ENCODE data around the gene GLRX5.
A peak's percentile ranks its signal among the peaks of the same experiment; 100 is the strongest.

GLRX5 gene

DNA sequence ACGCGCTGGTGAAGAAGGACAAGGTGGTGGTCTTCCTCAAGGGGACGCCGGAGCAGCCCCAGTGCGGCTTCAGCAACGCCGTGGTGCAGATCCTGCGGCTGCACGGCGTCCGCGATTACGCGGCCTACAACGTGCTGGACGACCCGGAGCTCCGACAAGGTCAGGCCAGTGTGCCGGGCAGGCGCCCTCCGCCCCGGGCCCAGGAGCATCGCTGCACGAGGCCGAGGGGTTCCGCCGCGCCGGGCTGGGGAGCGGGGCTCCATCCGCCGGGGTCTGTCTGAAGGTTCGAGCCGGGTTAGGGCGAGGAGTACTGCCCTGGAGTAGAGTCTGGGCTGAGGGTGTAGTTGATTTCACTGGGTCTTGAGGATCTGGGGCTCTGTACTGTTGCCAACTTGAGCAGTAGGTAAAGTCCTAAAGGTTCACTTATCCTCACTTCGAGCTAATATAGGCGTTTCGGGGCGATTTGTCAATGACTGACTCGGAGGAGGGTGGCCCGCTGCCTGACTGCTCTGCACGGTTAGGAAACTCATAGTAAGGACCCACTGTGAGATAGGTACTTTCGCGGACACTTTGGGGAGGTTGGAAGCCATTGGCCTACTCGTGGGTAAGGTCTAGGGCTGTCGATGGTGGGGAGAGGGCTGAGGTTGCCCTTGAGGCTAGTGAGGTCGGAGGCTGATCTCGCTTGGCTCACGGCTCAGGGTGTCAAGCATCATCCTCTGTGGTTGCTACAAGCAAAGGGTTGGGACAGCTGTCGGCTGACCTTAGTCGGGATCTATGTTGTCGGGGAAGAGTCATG lies 574 bp downstream of the GLRX5 start:
- TF ChIP-seq, protein P1, sequence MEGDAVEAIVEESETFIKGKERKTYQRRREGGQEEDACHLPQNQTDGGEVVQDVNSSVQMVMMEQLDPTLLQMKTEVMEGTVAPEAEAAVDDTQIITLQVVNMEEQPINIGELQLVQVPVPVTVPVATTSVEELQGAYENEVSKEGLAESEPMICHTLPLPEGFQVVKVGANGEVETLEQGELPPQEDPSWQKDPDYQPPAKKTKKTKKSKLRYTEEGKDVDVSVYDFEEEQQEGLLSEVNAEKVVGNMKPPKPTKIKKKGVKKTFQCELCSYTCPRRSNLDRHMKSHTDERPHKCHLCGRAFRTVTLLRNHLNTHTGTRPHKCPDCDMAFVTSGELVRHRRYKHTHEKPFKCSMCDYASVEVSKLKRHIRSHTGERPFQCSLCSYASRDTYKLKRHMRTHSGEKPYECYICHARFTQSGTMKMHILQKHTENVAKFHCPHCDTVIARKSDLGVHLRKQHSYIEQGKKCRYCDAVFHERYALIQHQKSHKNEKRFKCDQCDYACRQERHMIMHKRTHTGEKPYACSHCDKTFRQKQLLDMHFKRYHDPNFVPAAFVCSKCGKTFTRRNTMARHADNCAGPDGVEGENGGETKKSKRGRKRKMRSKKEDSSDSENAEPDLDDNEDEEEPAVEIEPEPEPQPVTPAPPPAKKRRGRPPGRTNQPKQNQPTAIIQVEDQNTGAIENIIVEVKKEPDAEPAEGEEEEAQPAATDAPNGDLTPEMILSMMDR (IDR thresholded peaks at IDR 0.05; ENCODE audit: borderline replicate concordance, insufficient read depth, low read depth, low read length) = no peak
- H3K4me3 ChIP-seq (ENCODE audit: low read depth, low read length) = peak overlapping the region; percentile 87

DNA sequence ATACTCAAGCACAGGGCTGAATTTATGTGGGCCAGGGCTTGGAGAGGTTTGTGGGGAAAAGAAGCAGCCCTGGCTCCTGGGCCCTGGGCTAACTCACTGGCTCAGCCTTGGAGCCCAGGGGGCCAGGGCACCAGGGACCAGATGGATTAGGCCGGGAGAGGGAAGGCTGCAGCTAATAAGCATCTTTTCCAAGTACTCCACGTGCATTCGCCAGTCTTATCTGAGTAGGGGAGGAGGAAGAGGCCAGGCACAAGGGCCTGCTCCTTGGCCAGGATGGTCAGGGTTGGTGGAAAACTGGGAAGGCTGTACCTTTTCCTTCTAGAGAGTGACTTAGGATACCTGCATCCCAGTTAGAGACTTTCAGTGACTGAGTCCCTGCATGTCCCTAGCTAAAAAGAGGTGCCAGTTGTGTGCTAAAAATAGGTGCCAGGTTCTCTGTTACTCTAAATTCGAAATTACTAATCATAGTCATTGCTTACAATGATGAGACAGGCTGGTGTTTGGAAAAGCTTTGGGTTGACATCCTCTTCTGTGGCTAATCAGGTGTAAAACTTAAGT lies 1.3 kb downstream of the GLRX5 start:
- peak overlapping the region; percentile 87 for H3K4me3 ChIP-seq (ENCODE audit: low read depth, low read length)
- TF ChIP-seq, protein P1 (IDR thresholded peaks at IDR 0.05; ENCODE audit: borderline replicate concordance, insufficient read depth, low read depth, low read length) = no peak

DNA sequence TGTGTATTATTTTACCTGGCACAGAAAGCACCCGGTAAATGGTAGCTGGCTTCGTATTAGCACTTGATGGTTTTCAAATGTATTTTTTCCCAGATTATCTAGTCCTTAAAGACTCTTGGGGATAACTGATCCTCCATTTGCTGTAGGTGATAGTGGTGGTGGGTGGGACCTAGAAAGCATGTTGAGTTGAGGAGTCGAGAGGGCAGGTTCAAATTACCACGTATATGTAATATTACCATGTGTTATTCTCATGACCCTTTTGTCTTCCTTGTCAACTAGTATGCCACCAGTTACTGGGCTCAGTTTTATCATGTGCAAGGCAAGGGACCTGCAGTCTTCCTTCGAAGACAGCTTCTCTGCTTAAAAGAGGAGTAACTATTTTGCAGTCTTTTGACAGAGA lies 1.8 kb downstream of the GLRX5 start:
- TF ChIP-seq, protein P1 (IDR thresholded peaks at IDR 0.05; ENCODE audit: borderline replicate concordance, insufficient read depth, low read depth, low read length) = no peak
- H3K4me3 ChIP-seq (ENCODE audit: low read depth, low read length) = no peak overlapping the region

DNA sequence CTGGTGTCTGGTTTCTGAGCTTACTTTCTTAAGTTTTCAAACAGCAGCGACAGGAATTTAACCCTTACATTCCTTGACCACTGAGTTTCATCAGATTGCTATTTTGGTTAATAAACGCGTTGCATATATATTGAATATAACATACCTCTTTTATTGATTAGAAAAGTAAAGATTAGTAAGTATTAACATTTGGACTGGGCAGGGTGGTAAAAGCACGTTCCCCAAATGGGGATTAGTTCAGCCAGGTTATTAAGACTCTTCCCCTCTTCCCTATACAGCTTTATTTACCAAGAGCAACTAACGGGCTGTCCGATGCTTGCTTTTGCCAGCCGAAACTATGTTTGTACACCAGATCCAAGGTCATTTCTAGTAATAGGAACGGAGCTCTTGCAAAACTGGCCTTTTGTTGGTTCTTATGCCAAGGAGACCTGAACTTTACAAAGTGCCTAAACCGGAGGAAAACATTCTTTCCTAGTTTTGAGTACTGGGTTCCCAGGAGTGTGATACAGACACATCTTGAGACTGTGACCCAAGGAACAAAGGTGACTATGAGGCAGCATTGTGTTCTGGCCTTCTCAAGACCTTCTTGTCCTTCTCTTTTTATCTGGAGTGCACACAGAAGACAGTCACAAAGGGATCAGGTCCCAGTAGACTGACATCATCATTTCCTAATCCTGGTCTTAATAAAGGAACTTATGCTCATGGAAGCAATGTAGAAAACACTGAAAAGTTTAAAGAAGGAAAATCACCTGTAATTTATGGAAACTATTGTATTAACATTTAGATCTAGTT lies 2.6 kb downstream of the GLRX5 start:
- TF ChIP-seq, protein P1 (IDR thresholded peaks at IDR 0.05; ENCODE audit: borderline replicate concordance, insufficient read depth, low read depth, low read length) = no peak
- no peak overlapping the region for H3K4me3 ChIP-seq (ENCODE audit: low read depth, low read length)

DNA sequence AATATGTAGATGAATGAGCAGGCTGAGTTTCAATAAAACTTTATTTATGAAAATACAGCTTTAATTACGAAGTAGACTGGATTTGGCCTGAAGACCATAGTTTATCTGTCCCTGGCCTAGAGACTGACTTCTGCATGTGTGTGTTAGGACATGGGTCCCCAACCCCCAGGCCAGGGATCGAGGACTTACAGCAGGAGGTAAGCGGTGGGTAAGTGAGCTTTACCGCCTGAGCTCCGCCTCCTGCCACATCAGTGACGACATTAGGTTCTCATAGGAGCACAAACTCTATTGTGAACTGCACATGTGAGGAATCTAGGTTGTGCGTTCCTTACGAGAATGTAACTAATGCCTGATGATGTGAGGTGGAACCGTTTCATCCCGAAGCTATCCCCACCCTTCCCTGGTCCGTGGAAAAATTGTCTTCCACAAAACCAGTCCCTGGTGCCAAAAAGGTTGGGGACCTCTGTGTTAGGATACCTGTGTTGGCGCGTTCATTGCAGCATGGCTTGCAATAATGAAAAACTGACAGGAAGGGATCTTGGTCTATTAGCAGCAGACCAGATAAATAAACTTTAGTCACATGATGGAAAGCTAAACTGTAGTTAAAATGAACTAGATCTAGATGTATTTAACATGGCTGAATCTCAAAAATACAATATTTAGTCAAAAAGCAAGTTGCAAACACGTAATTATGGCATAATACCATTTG lies 4.1 kb downstream of the GLRX5 start:
- TF ChIP-seq, protein P1 (IDR thresholded peaks at IDR 0.05; ENCODE audit: borderline replicate concordance, insufficient read depth, low read depth, low read length) = no peak
- no peak overlapping the region for H3K4me3 ChIP-seq (ENCODE audit: low read depth, low read length)

DNA sequence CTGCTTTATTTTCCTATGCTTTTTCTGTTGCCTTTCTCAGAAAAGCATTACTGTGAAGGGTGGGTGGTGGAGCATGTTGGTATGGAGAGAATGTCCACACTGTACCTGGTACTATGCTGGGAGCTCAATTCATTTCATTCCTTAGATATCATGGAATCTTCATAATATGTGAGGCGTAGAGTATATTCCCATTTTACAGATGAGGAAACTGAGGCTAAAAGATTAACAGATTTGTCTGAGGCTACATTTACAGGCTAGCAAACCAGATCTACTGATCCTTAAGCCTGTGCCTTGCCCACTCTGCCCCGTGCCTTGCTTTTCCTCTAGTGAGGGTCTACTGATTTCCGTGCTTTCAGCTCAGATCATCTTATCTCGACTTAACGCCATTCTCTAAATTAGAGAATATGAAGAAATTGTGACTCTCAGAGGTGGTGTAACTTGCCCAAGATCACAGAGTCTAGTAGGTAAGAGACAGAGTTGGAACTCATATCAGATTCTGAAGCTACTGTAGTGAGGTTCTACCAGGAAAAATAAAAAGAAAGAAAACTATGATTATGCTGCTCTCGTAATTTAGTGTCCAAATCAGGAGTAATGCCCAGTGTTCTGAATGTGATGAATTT lies 5.5 kb downstream of the GLRX5 start:
- H3K4me3 ChIP-seq (ENCODE audit: low read depth, low read length) = no peak overlapping the region
- TF ChIP-seq, protein P1 (IDR thresholded peaks at IDR 0.05; ENCODE audit: borderline replicate concordance, insufficient read depth, low read depth, low read length) = no peak
